GM19395 (cell line): ENCODE results near the gene CPLX3.

Experiments used
- ATAC-seq: cut with Tn5 transposase; IDR thresholded peaks from one replicate; pipeline ENCODE4 v1.9.1; 2021; ENCODE audit warnings: mild to moderate bottlenecking, moderate library complexity; ENCODE audit not compliant: unreplicated experiment

The CPLX3 gene

GRCh38 chr15:74788042-74788682 is 38.3 kb upstream of the CPLX3 start:
- no peak for ATAC-seq

GRCh38 chr15:74788683-74789151 is 37.7 kb upstream of the CPLX3 start:
- ATAC-seq, result no peak

GRCh38 chr15:74789171-74789631 is 37.2 kb upstream of the CPLX3 start:
- no peak for ATAC-seq

- ATAC-seq, result no peak
These were observed 36.7 kb upstream of the CPLX3 start for GRCh38 chr15:74789741-74790079.

GRCh38 chr15:74790080-74790916 is 36.1 kb upstream of the CPLX3 start:
- peak; percentile 19 for ATAC-seq

GRCh38 chr15:74791007-74791406 is 35.4 kb upstream of the CPLX3 start:
- no peak for ATAC-seq

GRCh38 chr15:74791667-74792066 is 34.8 kb upstream of the CPLX3 start:
- no peak for ATAC-seq

- ATAC-seq, result no peak
These were observed 34.0 kb upstream of the CPLX3 start for GRCh38 chr15:74792227-74793016.

GRCh38 chr15:74793135-74794028 is 33.0 kb upstream of the CPLX3 start:
- ATAC-seq, result no peak

GRCh38 chr15:74794248-74794969 is 32.0 kb upstream of the CPLX3 start:
- no peak for ATAC-seq

GRCh38 chr15:74794970-74795349 is 31.5 kb upstream of the CPLX3 start:
- no peak for ATAC-seq

- ATAC-seq, result no peak
These were observed 30.3 kb upstream of the CPLX3 start for GRCh38 chr15:74795966-74796625.

- ATAC-seq, result no peak
These were observed 27.8 kb upstream of the CPLX3 start for GRCh38 chr15:74798388-74799254.

GRCh38 chr15:74799255-74799855 is 27.1 kb upstream of the CPLX3 start:
- no peak for ATAC-seq

- ATAC-seq, result no peak
These were observed 26.4 kb upstream of the CPLX3 start for GRCh38 chr15:74799856-74800558.

- no peak for ATAC-seq
These were observed 25.8 kb upstream of the CPLX3 start for GRCh38 chr15:74800559-74801094.
